H1 (cell line): ENCODE measurements around the gene PHF1. TPM values are rescaled to one million over a fixed set of nuclear protein-coding genes. Genes with fewer than 3 reads are reported as not detected.
"Not testable (repeated sequence)": the region's sequence is repeated elsewhere in the genome, so short reads cannot be mapped to it uniquely, and the experiment has no call there.

Experiments used
- CTCF ChIA-PET: fragments of 300-600 bp; sonication (Branson Sonifier 250); formaldehyde crosslinking; loops from one replicate; lab custom pipeline; 2021; ENCODE audit not compliant: partially characterized antibody; lab: Charles Lee
- POLR2A ChIA-PET: fragments of 300-600 bp; sonication (Branson Sonifier 250); formaldehyde crosslinking; loops from one replicate; lab custom pipeline; 2021; ENCODE audit warnings: inconsistent platforms; ENCODE audit not compliant: partially characterized antibody; lab: Charles Lee
- DNase-seq, 2 experiments: peaks; one replicate each; pipeline versions ENCODE4 v3.0.0 to v3.0.0-alpha.2; 2010 to 2022; ENCODE audit warnings: low spot score in 2 of 2, low read depth in 1 of 2, mixed read lengths in 1 of 2
- FAIRE-seq: peaks from 2 replicates; lab custom pipeline; 2011; peaks lifted over from hg19 to GRCh38; lab: Jason Lieb, UNC
- H2AFZ ChIP-seq: 2 replicates; pipeline ENCODE4 v1.8.1; 2012; ENCODE audit warnings: low read length, inconsistent platforms
- H2AK5ac ChIP-seq: 2 replicates; pipeline ENCODE4 v1.6.1; 2013; ENCODE audit warnings: low read depth, low read length
- H2BK120ac ChIP-seq: replicated peaks from 2 replicates; pipeline ENCODE3; 2013; ENCODE audit warnings: low read depth, low read length, inconsistent platforms
- H2BK12ac ChIP-seq: 2 replicates; pipeline ENCODE4 v1.6.1; 2013; ENCODE audit warnings: low read depth, low read length
- H2BK15ac ChIP-seq: 2 replicates; pipeline ENCODE4 v1.6.1; 2013; ENCODE audit warnings: low read length
- H2BK20ac ChIP-seq: 2 replicates; pipeline ENCODE4 v1.6.1; 2013; ENCODE audit warnings: low read length
- H2BK5ac ChIP-seq: 2 replicates; pipeline ENCODE4 v1.6.1; 2013; ENCODE audit warnings: low read depth, low read length
- H3K14ac ChIP-seq: 2 replicates; pipeline ENCODE4 v1.6.1; 2013; ENCODE audit warnings: inconsistent platforms; ENCODE audit not compliant: insufficient read length
- H3K18ac ChIP-seq: 2 replicates; pipeline ENCODE4 v1.6.1; 2013; ENCODE audit warnings: low read length; ENCODE audit errors: extremely low read depth
- H3K23ac ChIP-seq: 2 replicates; pipeline ENCODE4 v1.6.1; 2013; ENCODE audit warnings: inconsistent platforms; ENCODE audit not compliant: insufficient read length
- H3K23me2 ChIP-seq: 2 replicates; pipeline ENCODE4 v1.6.1; 2013; ENCODE audit warnings: low read depth, low read length
- H3K27ac ChIP-seq: 2 replicates; pipeline ENCODE4 v1.6.1; 2011; ENCODE audit warnings: low read depth, low read length, inconsistent platforms
- H3K27me3 ChIP-seq, 4 experiments: replicated peaks in 1 of 4; 1 replicate in 1 of 4; 2 replicates in 3 of 4; pipeline versions ENCODE4 v1.6.1 to v1.8.1; 2011 to 2013; ENCODE audit warnings: low read length in 3 of 4, mild to moderate bottlenecking in 3 of 4, inconsistent platforms in 2 of 4, mixed read lengths in 2 of 4, moderate library complexity in 1 of 4; ENCODE audit not compliant: control insufficient read depth in 3 of 4, insufficient read depth in 3 of 4; ENCODE audit errors: extremely low read depth in 1 of 4
- H3K36me3 ChIP-seq, 4 experiments: 2 replicates each; pipeline versions ENCODE4 v1.6.1 to v1.8.1; 2011 to 2013; ENCODE audit warnings: mild to moderate bottlenecking in 4 of 4, low read length in 3 of 4, moderate library complexity in 2 of 4, control low read depth in 1 of 4, inconsistent platforms in 1 of 4; ENCODE audit not compliant: insufficient read depth in 4 of 4, control insufficient read depth in 2 of 4
- H3K4ac ChIP-seq: replicated peaks from 2 replicates; pipeline ENCODE3; 2013; ENCODE audit warnings: low read length, low read depth, mixed read lengths, inconsistent platforms; ENCODE audit not compliant: insufficient read length
- H3K4me1 ChIP-seq, 4 experiments: replicated peaks in 1 of 4; 1 replicate in 1 of 4; 2 replicates in 3 of 4; pipeline versions ENCODE4 v1.6.1 to v1.8.1; 2011 to 2013; ENCODE audit warnings: low read length in 3 of 4, inconsistent platforms in 2 of 4, mixed read lengths in 1 of 4; ENCODE audit not compliant: insufficient read depth in 4 of 4, control insufficient read depth in 3 of 4
- H3K4me2 ChIP-seq, 2 experiments: 2 replicates each; pipeline versions ENCODE4 v1.6.1 to v1.8.1; 2011 to 2013; ENCODE audit warnings: low read depth in 2 of 2, low read length in 2 of 2, control low read depth in 1 of 2, inconsistent platforms in 1 of 2, mild to moderate bottlenecking in 1 of 2; ENCODE audit not compliant: insufficient read depth in 1 of 2
- H3K4me3 ChIP-seq, 4 experiments: fragments of 200-600, 300-600 bp in 1 of 4; sonication (generic), shearing (Covaris generic), sonication (Bioruptor Twin) in 1 of 4; 2 replicates each; pipeline versions ENCODE4 v1.5.1 to v1.8.1; 2011 to 2016; ENCODE audit warnings: low read length in 4 of 4, low read depth in 3 of 4, control low read depth in 2 of 4, inconsistent platforms in 2 of 4, mild to moderate bottlenecking in 2 of 4, mixed read lengths in 1 of 4, moderate library complexity in 1 of 4; ENCODE audit not compliant: insufficient read depth in 2 of 4; ENCODE audit errors: extremely low read depth in 1 of 4
- H3K56ac ChIP-seq: replicated peaks from 2 replicates; pipeline ENCODE3; 2013; ENCODE audit warnings: low read depth, mild to moderate bottlenecking, mixed read lengths, low read length, inconsistent platforms; ENCODE audit not compliant: insufficient read length
- H3K79me1 ChIP-seq: 2 replicates; pipeline ENCODE4 v1.6.1; 2013; ENCODE audit warnings: low read depth, low read length, control low read depth
- H3K79me2 ChIP-seq, 2 experiments: 2 replicates each; pipeline versions ENCODE4 v1.6.1 to v1.8.1; 2012 to 2013; ENCODE audit warnings: low read length in 2 of 2, mild to moderate bottlenecking in 2 of 2, inconsistent platforms in 1 of 2; ENCODE audit not compliant: insufficient read depth in 2 of 2, control insufficient read depth in 1 of 2
- H3K9ac ChIP-seq, 4 experiments: replicated peaks in 1 of 4; 1 replicate in 1 of 4; 2 replicates in 3 of 4; pipeline versions ENCODE4 v1.6.1 to v1.8.1; 2011 to 2013; ENCODE audit warnings: low read depth in 3 of 4, low read length in 3 of 4, control low read depth in 2 of 4, mild to moderate bottlenecking in 2 of 4, moderate library complexity in 2 of 4, inconsistent platforms in 1 of 4; ENCODE audit errors: extremely low read depth in 1 of 4
- H3K9me3 ChIP-seq, 2 experiments: 2 replicates each; pipeline versions ENCODE4 v1.6.1 to v1.8.1; 2012 to 2013; ENCODE audit warnings: mild to moderate bottlenecking in 2 of 2, moderate library complexity in 2 of 2, control low read depth in 1 of 2, inconsistent platforms in 1 of 2, low read depth in 1 of 2, low read length in 1 of 2, mixed read lengths in 1 of 2; ENCODE audit not compliant: insufficient read depth in 2 of 2
- H4K20me1 ChIP-seq, 2 experiments: replicated peaks in 1 of 2; 2 replicates each; pipeline versions ENCODE3 to v1.8.1; 2011 to 2013; ENCODE audit warnings: inconsistent platforms in 2 of 2, low read length in 2 of 2, mild to moderate bottlenecking in 1 of 2; ENCODE audit not compliant: insufficient read depth in 2 of 2, control insufficient read depth in 1 of 2
- H4K5ac ChIP-seq: 2 replicates; pipeline ENCODE4 v1.6.1; 2013; ENCODE audit warnings: low read length, low read depth, mixed read lengths, inconsistent platforms; ENCODE audit not compliant: insufficient read length
- H4K8ac ChIP-seq: 2 replicates; pipeline ENCODE4 v1.8.0; 2013; ENCODE audit warnings: mild to moderate bottlenecking, moderate library complexity, low read length, inconsistent platforms; ENCODE audit not compliant: insufficient read depth; ENCODE audit errors: extremely low read depth
- H4K91ac ChIP-seq: replicated peaks from 2 replicates; pipeline ENCODE3; 2013; ENCODE audit warnings: low read length, mixed read lengths, inconsistent platforms; ENCODE audit not compliant: insufficient read length
- WGBS, 2 experiments: shearing (Covaris generic) in 1 of 2; methylation state at CpG; one replicate each; pipeline versions ENCODE4 v1.1.6 to v1.1.7; 2013 to 2015; ENCODE audit warnings: low lambda C conversion rate in 2 of 2, mixed read lengths in 2 of 2, inconsistent platforms in 1 of 2, low coverage in 1 of 2, missing lambda C conversion rate in 1 of 2; ENCODE audit not compliant: insufficient replicate concordance in 2 of 2, insufficient coverage in 1 of 2, insufficient read length in 1 of 2; ENCODE audit errors: extremely low coverage in 1 of 2, missing lambda C conversion rate in 1 of 2; 5-methylcytosine and 5-hydroxymethylcytosine counted together
- polyA plus RNA-seq, 7 experiments: library from polyadenylated mRNA; depleted of rRNA in 3 of 7; stranded (reverse) in 5 of 7; unstranded in 2 of 7; fragments of >200 nt in 5 of 7; fragments of 200-250 nt in 2 of 7; gene quantifications; 1 replicate in 5 of 7; 2 replicates in 1 of 7; 4 replicates in 1 of 7; pipeline versions ENCODE4 v1.2.1 to v1.2.3, GENCODE V29; 2011 to 2013; ENCODE audit warnings: missing spikeins in 2 of 7, mixed read lengths in 2 of 7
- total RNA-seq: library from RNA; stranded (reverse); fragmentation: NEBNext Ultra II Directional; extraction: Animal tissue kit (Norgen Biotek cat#: 25700); gene quantifications from 2 replicates; pipeline ENCODE4 v1.2.1, GENCODE V29; 2021

The PHF1 gene
- total and polyA plus RNA-seq, 2 of the 8 experiments (the other 6 are each of a cell fraction or from before 2014, with no cell fraction given) = 47.3 to 78.6 TPM

GRCh38 chr6:33398601-33399000 lies 12.2 kb upstream of the PHF1 start:
- H3K9me3 ChIP-seq, H2BK15ac ChIP-seq, H3K4me2 ChIP-seq, H3K14ac ChIP-seq, H4K91ac ChIP-seq, H2AFZ ChIP-seq, FAIRE-seq, H3K79me1 ChIP-seq, H2BK120ac ChIP-seq, DNase-seq, H3K23me2 ChIP-seq, H2BK12ac ChIP-seq, CTCF ChIA-PET, H3K18ac ChIP-seq, H3K27ac ChIP-seq, H3K4ac ChIP-seq, H4K5ac ChIP-seq, H2BK20ac ChIP-seq, H3K27me3 ChIP-seq, H3K4me1 ChIP-seq, H3K56ac ChIP-seq, H2AK5ac ChIP-seq, H3K9ac ChIP-seq, H4K8ac ChIP-seq, H3K4me3 ChIP-seq, H3K23ac ChIP-seq, H2BK5ac ChIP-seq: not testable (repeated sequence)
- Histone ChIP-seq H3K79me2 (peaks cover 22 to 39% of the 10 kb centered on the region in 2 experiments), H3K36me3 (peaks cover 13 to 43% (median 34%) of the 10 kb centered on the region in 4 experiments), H4K20me1 (peaks cover 2 to 15% of the 10 kb centered on the region in 2 experiments)
- 91% methylated on average over 3 of the region's 3 CpGs; no CpG with 5 or more reads in 1 of the 2 experiments for WGBS, 2 experiments
- POLR2A ChIA-PET = interaction anchor here (0.9 kb wide), 1 partner anchor 46 kb away, joined by 3 read pairs; no protein-coding TSS in a partner anchor

DNA sequence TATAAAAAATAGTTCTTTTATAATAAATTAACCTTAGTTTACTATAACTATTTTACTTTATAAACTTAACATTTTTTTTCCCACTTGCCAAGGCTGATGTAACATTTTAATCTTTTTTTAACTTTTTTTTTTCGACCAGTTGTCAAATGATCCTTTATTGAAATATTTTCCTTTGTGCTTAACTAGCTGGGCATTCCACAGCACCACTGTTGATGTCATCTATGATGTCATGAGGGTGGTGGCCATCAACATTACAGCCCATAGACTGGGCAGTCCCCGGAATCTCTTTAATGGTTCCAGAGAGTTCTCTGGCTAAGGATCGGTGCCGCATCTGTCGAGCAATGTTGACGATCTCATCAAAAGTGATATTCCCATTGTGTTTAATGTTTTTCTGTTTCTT lies 10.9 kb upstream of the PHF1 start:
- not testable (repeated sequence) for H3K56ac ChIP-seq, H2BK120ac ChIP-seq, H4K8ac ChIP-seq, H2BK20ac ChIP-seq, H3K23me2 ChIP-seq, H3K9me3 ChIP-seq, H3K4me3 ChIP-seq, H2BK15ac ChIP-seq, H3K4ac ChIP-seq, FAIRE-seq, DNase-seq, H2AK5ac ChIP-seq, H3K9ac ChIP-seq, H3K18ac ChIP-seq, H4K91ac ChIP-seq, H2AFZ ChIP-seq, H2BK5ac ChIP-seq, H2BK12ac ChIP-seq, H3K27me3 ChIP-seq, H3K14ac ChIP-seq, H4K5ac ChIP-seq, H3K23ac ChIP-seq, H3K27ac ChIP-seq, H3K4me2 ChIP-seq, H3K4me1 ChIP-seq, H3K79me1 ChIP-seq
- WGBS, 2 experiments = 92% methylated on average over 6 of the region's 6 CpGs; no CpG with 5 or more reads in 1 of the 2 experiments
- Histone ChIP-seq H3K36me3 (peaks cover 22 to 56% (median 46%) of the 10 kb centered on the region in 4 experiments), H3K79me2 (peaks cover 11 to 26% of the 10 kb centered on the region in 2 experiments), H4K20me1 (peaks cover 2 to 18% of the 10 kb centered on the region in 2 experiments)
- ChIA-PET CTCF (interaction anchor here (0.9 kb wide), 1 partner anchor 469 kb away, joined by 6 read pairs; no protein-coding TSS in a partner anchor), POLR2A (interaction anchor here (1.2 kb wide), 1 partner anchor 8 kb away, joined by 3 read pairs; the partner anchor contains the start of gene KIFC1)
